Activated CD4-positive, alpha-beta memory T cell treated with anti-CD3 and anti-CD28 coated beads for 36 hours (primary cell): ENCODE data around the gene TTN. TPM values are rescaled to one million over a fixed set of nuclear protein-coding genes. Genes with fewer than 3 reads are reported as not detected.

Experiments
- CTCF ChIA-PET: fragments of 350-600 bp; sonication (Branson Sonifier 250); formaldehyde crosslinking; loops from one replicate; lab custom pipeline; 2021; ENCODE audit warnings: antibody characterized with exemption, inconsistent platforms; lab: Charles Lee
- POLR2A ChIA-PET: fragments of 350-600 bp; sonication (Branson Sonifier 250); formaldehyde crosslinking; loops from one replicate; lab custom pipeline; 2021; ENCODE audit warnings: antibody characterized with exemption; lab: Charles Lee
- DNase-seq: peaks from one replicate; pipeline ENCODE4 v3.0.0-alpha.2; 2020
- H3K27ac Mint-ChIP-seq: one replicate; pipeline ENCODE4 v1.8.0; 2021; ENCODE audit warnings: mixed read lengths
- H3K27me3 Mint-ChIP-seq: one replicate; pipeline ENCODE4 v1.8.0; 2021; ENCODE audit warnings: mixed read lengths
- H3K36me3 Mint-ChIP-seq: one replicate; pipeline ENCODE4 v1.8.0; 2021; ENCODE audit warnings: mixed read lengths
- H3K4me1 Mint-ChIP-seq: one replicate; pipeline ENCODE4 v1.8.0; 2021; ENCODE audit warnings: low read depth, mixed read lengths
- H3K4me3 Mint-ChIP-seq: one replicate; pipeline ENCODE4 v1.8.0; 2021; ENCODE audit warnings: mild to moderate bottlenecking, mixed read lengths
- H3K9me3 Mint-ChIP-seq: one replicate; pipeline ENCODE4 v1.8.0; 2021; ENCODE audit warnings: mixed read lengths
- intact Hi-C: fragments of 100-400 bp; cut with micrococcal nuclease; formaldehyde crosslinking; loops from one replicate; pipeline ENCODE4 v1.15.1; 2023
- total RNA-seq, 2 experiments: library from RNA; stranded (reverse); gene quantifications; one replicate each; pipeline ENCODE4 v1.2.3, GENCODE V29; 2021

The TTN gene
- total RNA-seq, 2 experiments from 2014 or later, result 0.73 to 1.2 TPM

DNA sequence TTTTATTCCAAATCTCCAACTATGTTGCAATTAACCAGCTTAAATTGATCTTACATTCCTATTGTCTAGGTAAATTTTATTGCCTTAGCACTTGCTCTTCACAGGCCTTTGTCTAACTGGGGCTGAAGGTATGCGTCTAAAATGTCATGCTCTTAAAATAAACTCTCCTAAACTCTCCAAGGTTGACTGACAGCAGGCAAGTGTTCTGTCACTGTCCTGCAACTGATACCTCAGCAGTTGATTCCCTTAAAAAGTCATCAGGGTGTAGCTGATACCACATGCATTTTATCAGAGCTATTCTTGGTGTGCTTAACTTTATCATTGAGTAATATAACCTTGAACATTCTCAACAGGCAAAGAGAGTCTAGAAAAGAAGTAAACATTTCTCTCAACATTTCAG lies 680 bp downstream of the TTN start:
- no peaks in the 10 kb centered on the region for H3K36me3 Mint-ChIP-seq
- no peaks in the 10 kb centered on the region for H3K27me3 Mint-ChIP-seq
- H3K4me3 Mint-ChIP-seq, result no peak overlapping the region
- no peaks in the 10 kb centered on the region for H3K9me3 Mint-ChIP-seq
- intact Hi-C loops, result no loop called here
- H3K27ac Mint-ChIP-seq, result no peak overlapping the region
- H3K4me1 Mint-ChIP-seq, result no peaks in the 10 kb centered on the region
- no peak for DNase-seq
- ChIA-PET CTCF (interaction anchor here (0.8 kb wide), 1 partner anchor 10 kb away, joined by 3 read pairs; no protein-coding TSS in a partner anchor), POLR2A (no interaction called here)

DNA sequence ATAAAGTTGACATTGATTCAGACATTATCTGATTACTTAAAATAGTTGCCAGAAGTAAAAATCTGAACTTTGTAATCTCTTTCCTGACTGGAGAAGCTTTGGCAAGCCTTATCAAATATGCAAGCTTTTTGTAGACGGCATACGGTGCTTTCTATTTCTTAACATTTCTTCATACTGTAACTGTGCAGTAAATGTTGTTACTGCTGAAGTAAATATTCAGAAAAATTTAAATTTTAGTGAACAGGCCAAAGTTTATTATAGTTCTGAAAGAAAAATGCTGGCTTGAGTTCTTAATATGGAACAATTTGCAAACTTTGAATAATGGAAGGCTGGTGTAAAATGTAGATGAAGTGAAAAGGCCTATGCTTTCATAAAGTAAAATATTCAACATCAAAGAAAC lies 1.8 kb downstream of the TTN start:
- CTCF ChIA-PET, result interaction anchor here (0.6 to 1.0 kb wide), 2 partner anchors 7 to 43 kb away, joined by 3 to 6 read pairs; no protein-coding TSS in a partner anchor
- Mint-ChIP-seq H3K4me1 (no peaks in the 10 kb centered on the region), H3K36me3 (no peaks in the 10 kb centered on the region), H3K27ac (no peak overlapping the region), H3K9me3 (no peaks in the 10 kb centered on the region), H3K27me3 (no peaks in the 10 kb centered on the region), H3K4me3 (no peak overlapping the region)
- intact Hi-C loops, result no loop called here
- POLR2A ChIA-PET, result no interaction called here
- no peak for DNase-seq

DNA sequence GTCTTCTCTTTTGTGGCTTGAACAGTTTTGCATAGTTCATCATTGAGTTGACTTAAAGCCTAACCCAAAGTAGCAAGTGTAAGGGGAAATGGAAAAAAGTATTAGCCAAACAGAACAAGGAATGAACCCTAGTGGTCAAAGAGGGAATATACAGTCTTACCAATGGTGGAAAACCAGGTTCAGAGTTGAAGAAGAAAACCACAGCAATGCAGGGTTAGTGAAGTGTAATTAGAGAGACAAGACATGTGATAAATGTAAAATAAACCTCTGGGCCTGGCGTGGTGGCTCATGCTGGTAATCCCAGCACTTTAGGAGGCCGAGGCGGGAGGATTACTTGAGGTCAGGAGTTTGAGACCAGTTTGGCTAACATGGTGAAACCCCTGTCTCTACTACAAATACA lies 2.4 kb downstream of the TTN start:
- DNase-seq, result no peak
- H3K27me3 Mint-ChIP-seq, result no peaks in the 10 kb centered on the region
- H3K4me1 Mint-ChIP-seq, result no peaks in the 10 kb centered on the region
- intact Hi-C loops, result no loop called here
- no peak overlapping the region for H3K27ac Mint-ChIP-seq
- H3K9me3 Mint-ChIP-seq, result no peaks in the 10 kb centered on the region
- ChIA-PET POLR2A (no interaction called here), CTCF (interaction anchor here (0.6 to 1.4 kb wide), 6 partner anchors 8 to 72 kb away, joined by 3 to 8 read pairs (median 3); no protein-coding TSS in a partner anchor)
- no peaks in the 10 kb centered on the region for H3K36me3 Mint-ChIP-seq
- no peak overlapping the region for H3K4me3 Mint-ChIP-seq

DNA sequence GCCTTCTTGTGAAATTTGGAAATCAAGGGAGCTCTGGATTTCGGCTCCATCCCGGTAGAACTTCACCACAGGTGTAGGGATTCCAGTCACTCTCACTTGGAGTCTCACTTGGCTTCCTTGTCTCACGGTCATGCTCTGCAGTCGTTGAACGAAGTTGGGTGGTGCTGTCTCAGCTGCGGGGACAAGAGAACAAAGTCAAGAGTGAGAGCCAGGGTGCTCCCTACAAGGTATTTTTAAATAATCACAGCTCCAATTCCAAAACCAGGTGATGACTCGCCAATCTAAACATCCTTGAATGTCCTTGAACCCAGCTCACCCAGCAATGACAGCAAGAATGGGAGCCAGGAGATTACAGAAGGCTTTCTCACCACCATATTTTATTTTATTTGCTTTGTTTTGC lies 6.7 kb downstream of the TTN start:
- Mint-ChIP-seq H3K27me3 (no peaks in the 10 kb centered on the region), H3K4me3 (no peak overlapping the region), H3K9me3 (no peaks in the 10 kb centered on the region), H3K4me1 (no peaks in the 10 kb centered on the region), H3K27ac (no peak overlapping the region), H3K36me3 (no peaks in the 10 kb centered on the region)
- CTCF ChIA-PET, result interaction anchor here (0.8 kb wide), 1 partner anchor 39 kb away, joined by 3 read pairs; no protein-coding TSS in a partner anchor
- DNase-seq, result no peak
- POLR2A ChIA-PET, result no interaction called here
- intact Hi-C loops, result no loop called here

DNA sequence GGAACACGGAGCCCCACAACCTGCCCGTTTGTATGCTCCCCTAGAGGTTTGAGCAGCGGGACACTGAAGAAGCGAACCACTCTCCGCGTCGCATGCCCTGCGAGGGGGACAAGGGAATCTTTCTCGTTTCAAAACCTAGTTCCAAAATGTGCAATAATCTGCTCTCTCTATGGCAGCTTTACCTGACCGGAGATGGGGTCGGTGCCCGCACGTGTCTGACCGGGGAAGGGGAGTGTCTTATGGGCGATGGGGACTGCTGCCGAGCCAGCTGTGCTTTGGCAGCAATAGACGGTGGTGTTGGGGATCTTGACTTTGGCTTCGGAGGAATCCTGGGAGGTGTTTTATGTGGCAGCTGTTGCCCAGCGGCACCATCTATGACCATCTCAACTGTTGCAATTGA lies 7.9 kb downstream of the TTN start:
- ChIA-PET POLR2A (no interaction called here), CTCF (no interaction called here)

DNA sequence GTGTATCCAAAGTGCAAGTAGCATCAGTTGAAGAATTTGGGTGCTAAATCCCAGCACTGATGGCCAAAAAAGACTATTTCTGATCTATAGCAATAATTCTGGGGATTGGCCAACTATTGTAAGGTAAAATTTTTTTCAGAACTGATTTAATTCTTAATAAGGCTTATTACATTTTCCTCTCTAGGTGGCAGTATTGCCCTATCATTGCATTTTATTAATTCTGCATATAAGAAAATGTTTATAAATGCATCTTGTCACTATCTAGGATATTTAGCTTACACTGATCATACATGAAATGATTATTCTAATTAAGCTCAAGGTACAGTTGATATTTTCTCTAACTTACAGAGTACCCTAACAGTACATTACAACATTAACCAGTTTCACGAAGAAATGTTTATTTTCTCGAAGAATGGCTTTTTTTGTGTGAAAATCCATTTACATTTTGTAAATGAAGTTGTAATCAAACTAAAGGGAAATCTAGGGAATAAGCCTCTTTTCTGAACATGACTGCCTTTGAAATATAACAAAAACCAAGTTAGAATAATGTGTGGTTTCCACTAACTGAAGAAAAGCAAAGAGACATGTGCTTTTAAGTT lies 11.0 kb downstream of the TTN start:
- H3K4me3 Mint-ChIP-seq, result no peak overlapping the region
- no peaks in the 10 kb centered on the region for H3K9me3 Mint-ChIP-seq
- no peak overlapping the region for H3K27ac Mint-ChIP-seq
- POLR2A ChIA-PET, result no interaction called here
- no peaks in the 10 kb centered on the region for H3K36me3 Mint-ChIP-seq
- intact Hi-C loops, result loop anchor here (1.0 to 10.0 kb wide), 3 partner anchors 118 to 329 kb away; no protein-coding TSS in a partner anchor
- CTCF ChIA-PET, result interaction anchor here (0.9 to 2.2 kb wide), 5 partner anchors 8 to 119 kb away, joined by 3 to 8 read pairs (median 6); no protein-coding TSS in a partner anchor
- DNase-seq, result no peak
- no peaks in the 10 kb centered on the region for H3K4me1 Mint-ChIP-seq
- H3K27me3 Mint-ChIP-seq, result no peaks in the 10 kb centered on the region

More for the DNA sequence above, 7.9 kb downstream of the TTN start:
- DNase-seq, result no peak
- Mint-ChIP-seq H3K9me3 (no peaks in the 10 kb centered on the region), H3K4me1 (no peaks in the 10 kb centered on the region), H3K27ac (no peak overlapping the region), H3K27me3 (no peaks in the 10 kb centered on the region), H3K36me3 (no peaks in the 10 kb centered on the region), H3K4me3 (no peak overlapping the region)
- intact Hi-C loops, result loop anchor here (10.0 kb wide), 1 partner anchor 325 kb away; no protein-coding TSS in a partner anchor

DNA sequence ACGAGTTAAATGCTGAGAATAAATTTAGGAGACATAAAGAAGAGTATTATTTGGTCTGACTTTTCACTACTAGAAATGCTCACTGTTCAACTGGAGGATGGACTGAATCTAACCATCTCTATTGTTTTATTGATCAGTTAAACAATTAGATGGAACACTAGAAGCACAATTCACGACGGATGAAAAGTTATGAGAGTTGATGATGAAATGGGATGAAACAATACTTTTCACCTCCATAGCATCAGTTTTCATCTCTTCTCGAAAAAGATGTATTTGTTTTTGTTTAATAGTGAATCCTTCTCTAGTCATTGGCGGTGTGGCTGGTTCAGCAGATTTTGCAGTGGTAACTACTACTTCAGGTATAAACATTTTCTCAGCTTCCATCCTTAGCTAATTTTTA lies 19.3 kb downstream of the TTN start:
- intact Hi-C loops, result no loop called here
- peaks cover 3% of the 10 kb centered on the region for H3K4me1 Mint-ChIP-seq
- no peak for DNase-seq
- H3K27me3 Mint-ChIP-seq, result no peaks in the 10 kb centered on the region
- ChIA-PET CTCF (no interaction called here), POLR2A (no interaction called here)
- no peaks in the 10 kb centered on the region for H3K36me3 Mint-ChIP-seq
- no peak overlapping the region for H3K4me3 Mint-ChIP-seq
- no peaks in the 10 kb centered on the region for H3K9me3 Mint-ChIP-seq
- H3K27ac Mint-ChIP-seq, result no peak overlapping the region

DNA sequence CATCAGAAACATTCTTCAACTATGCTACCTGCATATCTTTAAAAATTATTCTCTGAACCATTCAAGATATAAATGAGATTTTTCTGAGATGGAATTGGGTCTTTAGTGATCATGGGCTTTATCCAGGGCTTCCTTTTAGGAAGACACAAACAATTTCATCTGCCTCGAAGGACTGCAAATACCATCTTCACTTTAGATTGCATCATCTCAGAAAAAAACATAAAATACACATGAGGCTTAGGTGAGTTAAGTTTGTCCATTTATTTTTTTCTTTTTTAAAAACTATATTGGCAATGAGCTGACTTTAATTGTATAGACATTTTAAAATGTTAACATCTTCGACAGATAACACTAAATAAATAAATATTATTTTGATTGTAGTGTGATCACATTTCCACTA lies 20.1 kb downstream of the TTN start:
- no peaks in the 10 kb centered on the region for H3K36me3 Mint-ChIP-seq
- H3K4me1 Mint-ChIP-seq, result peaks cover 3% of the 10 kb centered on the region
- ChIA-PET CTCF (no interaction called here), POLR2A (no interaction called here)
- no peak overlapping the region for H3K4me3 Mint-ChIP-seq
- intact Hi-C loops, result no loop called here
- no peaks in the 10 kb centered on the region for H3K9me3 Mint-ChIP-seq
- DNase-seq, result no peak
- no peaks in the 10 kb centered on the region for H3K27me3 Mint-ChIP-seq
- H3K27ac Mint-ChIP-seq, result no peak overlapping the region

DNA sequence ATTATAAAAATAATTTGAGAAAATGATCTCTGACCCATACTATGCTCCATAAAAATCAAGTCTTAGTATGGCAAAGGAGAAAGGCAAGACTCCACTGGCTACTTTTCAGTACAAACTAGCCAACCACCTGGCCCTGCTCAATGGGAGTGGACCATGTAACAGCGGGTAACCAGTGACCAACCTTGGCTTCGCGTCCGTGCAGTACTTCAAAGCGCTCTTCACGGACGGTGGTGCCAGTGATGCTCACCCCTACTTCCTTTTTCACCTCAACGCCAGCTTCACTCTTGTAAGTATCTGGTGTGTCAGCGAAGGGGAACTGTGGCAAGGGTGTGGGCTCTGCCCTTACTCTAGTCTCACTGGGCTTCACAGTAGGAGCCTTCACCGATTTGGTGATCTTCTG lies 23.3 kb downstream of the TTN start:
- no peak overlapping the region for H3K4me3 Mint-ChIP-seq
- no peak for DNase-seq
- ChIA-PET POLR2A (no interaction called here), CTCF (interaction anchor here (1.2 to 1.6 kb wide), 3 partner anchors 12 to 22 kb away, joined by 3 to 7 read pairs (median 5); no protein-coding TSS in a partner anchor)
- no peak overlapping the region for H3K27ac Mint-ChIP-seq
- H3K27me3 Mint-ChIP-seq, result no peaks in the 10 kb centered on the region
- intact Hi-C loops, result no loop called here
- H3K9me3 Mint-ChIP-seq, result no peaks in the 10 kb centered on the region
- H3K36me3 Mint-ChIP-seq, result no peaks in the 10 kb centered on the region
- H3K4me1 Mint-ChIP-seq, result no peaks in the 10 kb centered on the region

DNA sequence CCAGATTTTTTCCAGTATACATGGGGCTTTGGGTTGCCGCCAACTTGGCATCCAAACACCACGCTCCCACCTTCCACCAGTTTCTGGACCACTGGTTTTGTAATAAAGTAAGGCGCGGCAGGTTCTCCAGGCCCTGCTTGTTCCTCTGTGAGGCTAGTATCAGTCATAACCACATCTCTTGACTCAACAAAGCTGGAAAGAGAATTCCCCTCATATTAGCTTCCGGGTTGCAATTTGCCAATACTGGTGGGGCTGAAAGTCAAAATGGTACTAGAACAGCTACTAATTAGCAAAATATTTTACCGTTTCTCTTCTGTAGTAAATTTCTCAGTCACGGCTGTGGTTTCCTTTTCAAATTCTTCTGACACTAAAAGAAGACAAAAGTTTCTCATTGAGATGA lies 25.0 kb downstream of the TTN start:
- DNase-seq, result no peak
- no peaks in the 10 kb centered on the region for H3K36me3 Mint-ChIP-seq
- no peak overlapping the region for H3K4me3 Mint-ChIP-seq
- ChIA-PET POLR2A (no interaction called here), CTCF (interaction anchor here (1.2 kb wide), 1 partner anchor 20 kb away, joined by 5 read pairs; no protein-coding TSS in a partner anchor)
- no peaks in the 10 kb centered on the region for H3K27me3 Mint-ChIP-seq
- no peak overlapping the region for H3K27ac Mint-ChIP-seq
- intact Hi-C loops, result no loop called here
- no peaks in the 10 kb centered on the region for H3K9me3 Mint-ChIP-seq
- no peaks in the 10 kb centered on the region for H3K4me1 Mint-ChIP-seq

DNA sequence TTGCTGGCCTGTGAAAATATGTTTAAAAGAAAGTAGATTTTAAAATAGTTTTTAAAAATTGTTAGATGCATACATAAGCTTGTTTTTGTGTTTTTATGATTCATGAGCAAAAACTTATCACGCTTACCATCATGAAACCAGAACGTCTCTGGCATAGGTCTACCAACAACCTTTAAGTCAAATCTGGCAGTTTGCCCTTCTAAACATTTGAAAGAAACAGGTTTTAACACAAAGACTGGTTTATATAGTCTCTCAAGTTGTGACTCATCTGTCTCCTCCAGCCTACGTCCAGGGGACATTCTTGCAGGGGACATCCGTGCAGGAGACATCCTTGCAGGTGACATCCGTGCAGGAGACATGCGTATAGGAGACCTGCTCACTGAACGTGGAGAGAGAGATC lies 29.6 kb downstream of the TTN start:
- no peak for DNase-seq
- Mint-ChIP-seq H3K9me3 (no peaks in the 10 kb centered on the region), H3K36me3 (peaks cover 3% of the 10 kb centered on the region), H3K27me3 (no peaks in the 10 kb centered on the region), H3K27ac (no peak overlapping the region), H3K4me3 (no peak overlapping the region), H3K4me1 (no peaks in the 10 kb centered on the region)
- POLR2A ChIA-PET, result no interaction called here
- intact Hi-C loops, result no loop called here
- CTCF ChIA-PET, result no interaction called here

DNA sequence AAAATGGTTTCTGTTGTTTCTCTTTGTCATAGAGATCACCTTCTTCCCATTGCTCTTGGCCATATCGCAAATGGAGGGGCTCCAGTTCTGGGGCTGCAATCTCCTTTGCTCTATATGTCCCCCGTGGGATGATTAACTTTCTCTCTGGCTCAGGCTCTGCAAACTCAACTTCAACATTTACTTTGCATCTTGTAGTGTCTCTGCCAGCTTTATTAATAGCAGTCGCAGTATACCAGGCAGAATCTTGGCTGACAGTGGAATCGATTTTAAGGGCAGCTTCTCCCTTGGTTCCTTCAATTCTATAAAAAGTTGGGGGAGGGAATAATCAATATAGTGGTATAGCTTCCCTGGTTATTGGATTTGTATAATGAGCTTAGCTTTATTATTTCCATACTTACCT lies 30.5 kb downstream of the TTN start:
- Mint-ChIP-seq H3K27me3 (no peaks in the 10 kb centered on the region), H3K4me3 (no peak overlapping the region), H3K36me3 (peaks cover 3% of the 10 kb centered on the region), H3K4me1 (no peaks in the 10 kb centered on the region), H3K9me3 (no peaks in the 10 kb centered on the region), H3K27ac (no peak overlapping the region)
- intact Hi-C loops, result no loop called here
- CTCF ChIA-PET, result no interaction called here
- POLR2A ChIA-PET, result no interaction called here
- DNase-seq, result no peak

DNA sequence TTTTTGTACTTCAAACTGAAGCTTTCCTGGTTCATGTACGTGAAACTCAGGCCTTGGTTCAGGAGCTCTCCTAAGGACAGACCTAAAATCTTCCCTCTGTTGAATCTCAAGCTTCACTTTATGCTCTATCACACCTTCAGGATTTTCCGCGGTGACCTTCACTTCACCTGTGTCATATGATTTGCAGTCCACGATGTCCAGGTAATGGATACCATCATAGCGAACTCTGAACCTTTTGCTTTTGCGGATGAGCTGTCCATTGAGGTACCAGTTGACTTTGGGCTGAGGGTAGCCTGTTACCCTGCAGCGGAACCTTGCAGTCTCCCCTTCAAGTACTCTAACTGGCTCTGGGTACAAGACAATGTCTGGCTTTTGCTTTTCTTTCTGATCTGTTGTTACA lies 31.2 kb downstream of the TTN start:
- intact Hi-C loops, result no loop called here
- POLR2A ChIA-PET, result no interaction called here
- no peak overlapping the region for H3K4me3 Mint-ChIP-seq
- no peaks in the 10 kb centered on the region for H3K27me3 Mint-ChIP-seq
- peaks cover 3% of the 10 kb centered on the region for H3K36me3 Mint-ChIP-seq
- H3K4me1 Mint-ChIP-seq, result no peaks in the 10 kb centered on the region
- H3K9me3 Mint-ChIP-seq, result no peaks in the 10 kb centered on the region
- H3K27ac Mint-ChIP-seq, result no peak overlapping the region
- no peak for DNase-seq
- CTCF ChIA-PET, result no interaction called here
